Spleen (tissue), 11 donors: ENCODE results near the gene ARMC5. TPM values are rescaled to one million over a fixed set of nuclear protein-coding genes. Genes with fewer than 3 reads are reported as not detected.
"Not testable (repeated sequence)": the region's sequence is repeated elsewhere in the genome, so short reads cannot be mapped to it uniquely, and the experiment has no call there.

Experiments
- DNase-seq: peaks from one replicate; pipeline ENCODE4 v3.0.0-alpha.2; 2020
- H3K27ac ChIP-seq, 8 donors: fragments of 200-600 bp; sonication (generic) in 7 of 8; 1 replicate in 4 of 8; 2 replicates in 4 of 8; pipeline versions ENCODE4 v1.5.0 to v1.8.0; 2016 to 2021; ENCODE audit warnings: inconsistent platforms in 4 of 8, mild to moderate bottlenecking in 4 of 8, moderate library complexity in 1 of 8
- H3K27me3 ChIP-seq, 7 donors: fragments of 200-600 bp; sonication (generic) in 6 of 7; replicated peaks in 1 of 7; 1 replicate in 4 of 7; 2 replicates in 3 of 7; pipeline versions ENCODE4 v1.5.0 to v1.8.0; 2016 to 2021; ENCODE audit warnings: inconsistent platforms in 3 of 7, mild to moderate bottlenecking in 1 of 7
- H3K36me3 ChIP-seq, 6 donors: fragments of 200-600 bp; sonication (generic) in 5 of 6; 1 replicate in 4 of 6; 2 replicates in 2 of 6; pipeline versions ENCODE4 v1.5.0 to v1.8.0; 2016 to 2021; ENCODE audit warnings: inconsistent platforms in 2 of 6
- H3K4me1 ChIP-seq, 6 donors: fragments of 200-600 bp; sonication (generic) in 5 of 6; 1 replicate in 3 of 6; 2 replicates in 3 of 6; pipeline versions ENCODE4 v1.5.0 to v1.8.0; 2016 to 2021; ENCODE audit warnings: inconsistent platforms in 3 of 6
- H3K4me3 ChIP-seq, 8 donors: fragments of 200-600 bp; sonication (generic) in 7 of 8; 1 replicate in 4 of 8; 2 replicates in 4 of 8; pipeline versions ENCODE4 v1.5.0 to v1.8.0; 2016 to 2021; ENCODE audit warnings: inconsistent platforms in 4 of 8, mild to moderate bottlenecking in 4 of 8, moderate library complexity in 2 of 8
- H3K9me3 ChIP-seq, 8 donors: fragments of 200-600 bp; sonication (generic) in 7 of 8; 1 replicate in 4 of 8; 2 replicates in 4 of 8; pipeline versions ENCODE4 v1.5.0 to v1.8.0; 2016 to 2021; ENCODE audit warnings: inconsistent platforms in 4 of 8
- POLR2A ChIP-seq, 3 donors: fragments of 450-650 bp; IDR thresholded peaks; one replicate each; pipeline ENCODE4 v1.5.1; 2017; ENCODE audit warnings: antibody characterized with exemption in 3 of 3, mild to moderate bottlenecking in 1 of 3
- POLR2AphosphoS5 ChIP-seq, 3 donors: sonication (generic); formaldehyde crosslinking; IDR thresholded peaks; one replicate each; pipeline ENCODE4 v1.5.1; 2017; ENCODE audit warnings: antibody characterized with exemption in 3 of 3
- WGBS, 5 donors: extraction: QIAGEN DNeasy Blood & Tissue Kit in 3 of 5; methylation state at CpG; one replicate each; pipeline versions ENCODE4 v1.1.5 to v1.1.7; 2013 to 2018; 5-methylcytosine and 5-hydroxymethylcytosine counted together
- intact Hi-C: fragments of 100-400 bp; cut with DNase I; formaldehyde crosslinking; loops from one replicate; pipeline ENCODE4 v1.15.0; 2023; ENCODE audit warnings: low total_unique reads
- polyA plus RNA-seq, 3 donors: library from polyadenylated mRNA; stranded (reverse); fragments of 200-250 nt; gene quantifications; one replicate each; pipeline ENCODE4 v1.2.1, GENCODE V29; 2013
- total RNA-seq, 7 donors: library from RNA; depleted of rRNA in 3 of 7; stranded (reverse); fragments of >200 nt in 3 of 7; fragmentation: NEBNext Ultra II Directional in 4 of 7; extraction: Animal tissue kit (Norgen Biotek cat#: 25700) in 4 of 7; gene quantifications; one replicate each; pipeline versions ENCODE4 v1.1.0 to v1.2.1, GENCODE V29; 2016 to 2021
- TF ChIP-seq, protein P1 (sequence below), 11 experiments: fragments of 200-600 bp in 7 of 11; fragments of 450-650 bp in 4 of 11; sonication (generic) in 4 of 11; IDR thresholded peaks in 8 of 11; conservative IDR thresholded peaks in 3 of 11; 1 replicate in 7 of 11; 2 replicates in 4 of 11; pipeline versions ENCODE4 v1.4.0 to v1.8.0; 2016 to 2021; ENCODE audit warnings: antibody characterized with exemption in 11 of 11, inconsistent platforms in 4 of 11, mild to moderate bottlenecking in 1 of 11
- donor health status: healthy with polysubstance abuse.
- donor health status: DM: no; HTN: no; CAD: no; lungs with moderate emphysema.
- donor health status: DM: no; HTN: no; CAD: no.
- donor health status: Bipolar disorder and iron deficiency.
- donor health status: healthy.
- donor health status: DM: no; HTN: no; CAD: no.
- donor health status: DM: yes; HTN: yes; CAD: no.

ARMC5 gene
- total and polyA plus RNA-seq, 10 donors: 8.8 to 23.5 (median 11.8) TPM

DNA sequence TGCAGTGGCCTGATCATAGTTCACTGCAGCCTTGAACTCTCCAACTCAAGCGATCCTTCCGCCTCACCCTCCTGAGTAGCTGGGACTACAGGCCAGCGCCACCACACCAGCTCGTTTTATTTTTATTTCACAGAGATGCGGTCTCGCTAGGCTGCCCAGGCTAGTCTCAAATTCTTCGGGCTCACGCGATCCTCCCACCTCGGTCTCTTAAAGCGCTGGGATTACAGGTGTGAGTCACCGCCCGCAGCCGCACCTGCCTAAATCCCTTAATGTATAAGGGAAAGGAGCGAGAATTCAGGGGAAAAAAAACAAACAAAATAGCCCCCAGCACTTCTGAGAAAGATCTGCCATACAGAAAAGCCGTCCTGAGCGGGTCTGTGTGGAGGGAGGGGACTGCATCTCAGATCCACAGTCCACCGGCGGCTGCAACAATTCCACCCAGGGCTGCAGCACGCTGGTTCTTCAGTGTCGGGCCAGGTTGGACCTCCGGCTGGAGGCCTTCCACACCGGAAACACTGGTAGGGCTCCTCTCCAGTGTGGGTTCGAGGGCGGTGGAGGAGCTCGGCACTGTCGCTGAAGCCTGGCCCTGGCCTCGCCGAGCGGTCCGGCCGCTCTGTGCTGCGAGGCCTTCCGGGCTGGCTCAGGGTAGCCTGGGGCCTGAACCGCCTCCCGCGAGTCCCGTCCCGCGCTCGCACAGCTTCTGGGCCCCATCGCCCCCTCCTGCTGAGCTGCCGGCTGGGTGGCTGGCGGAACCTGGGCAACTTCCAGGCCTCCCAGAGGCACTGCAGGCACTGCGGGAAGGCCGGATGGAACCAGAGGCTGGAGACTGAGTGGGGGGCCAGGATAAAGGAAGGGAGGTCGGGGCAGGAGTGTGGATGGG, 23.7 kb upstream of the ARMC5 start:
- Histone ChIP-seq H3K4me1 (peaks cover 0 to 9% (median 2%) of the 10 kb centered on the region in 6 donors), H3K27ac (no peak overlapping the region), H3K36me3 (no peaks in the 10 kb centered on the region), H3K4me3 (no peak overlapping the region), H3K27me3 (no peaks in the 10 kb centered on the region), H3K9me3 (no peaks in the 10 kb centered on the region)
- DNase-seq: no peak
- 93 to 96% (median 95%) methylated on average over 45 to 47 of the region's 47 CpGs for WGBS, 5 donors
- intact Hi-C loops: no loop called here
- TF ChIP-seq POLR2A (IDR thresholded peaks at IDR 0.05) (no peak), POLR2AphosphoS5 (IDR thresholded peaks at IDR 0.05) (no peak)
- TF ChIP-seq, protein P1, sequence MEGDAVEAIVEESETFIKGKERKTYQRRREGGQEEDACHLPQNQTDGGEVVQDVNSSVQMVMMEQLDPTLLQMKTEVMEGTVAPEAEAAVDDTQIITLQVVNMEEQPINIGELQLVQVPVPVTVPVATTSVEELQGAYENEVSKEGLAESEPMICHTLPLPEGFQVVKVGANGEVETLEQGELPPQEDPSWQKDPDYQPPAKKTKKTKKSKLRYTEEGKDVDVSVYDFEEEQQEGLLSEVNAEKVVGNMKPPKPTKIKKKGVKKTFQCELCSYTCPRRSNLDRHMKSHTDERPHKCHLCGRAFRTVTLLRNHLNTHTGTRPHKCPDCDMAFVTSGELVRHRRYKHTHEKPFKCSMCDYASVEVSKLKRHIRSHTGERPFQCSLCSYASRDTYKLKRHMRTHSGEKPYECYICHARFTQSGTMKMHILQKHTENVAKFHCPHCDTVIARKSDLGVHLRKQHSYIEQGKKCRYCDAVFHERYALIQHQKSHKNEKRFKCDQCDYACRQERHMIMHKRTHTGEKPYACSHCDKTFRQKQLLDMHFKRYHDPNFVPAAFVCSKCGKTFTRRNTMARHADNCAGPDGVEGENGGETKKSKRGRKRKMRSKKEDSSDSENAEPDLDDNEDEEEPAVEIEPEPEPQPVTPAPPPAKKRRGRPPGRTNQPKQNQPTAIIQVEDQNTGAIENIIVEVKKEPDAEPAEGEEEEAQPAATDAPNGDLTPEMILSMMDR (IDR thresholded peaks at IDR 0.05 in 8 of 11, conservative IDR thresholded peaks at IDR 0.05 in 3 of 11): no peak

DNA sequence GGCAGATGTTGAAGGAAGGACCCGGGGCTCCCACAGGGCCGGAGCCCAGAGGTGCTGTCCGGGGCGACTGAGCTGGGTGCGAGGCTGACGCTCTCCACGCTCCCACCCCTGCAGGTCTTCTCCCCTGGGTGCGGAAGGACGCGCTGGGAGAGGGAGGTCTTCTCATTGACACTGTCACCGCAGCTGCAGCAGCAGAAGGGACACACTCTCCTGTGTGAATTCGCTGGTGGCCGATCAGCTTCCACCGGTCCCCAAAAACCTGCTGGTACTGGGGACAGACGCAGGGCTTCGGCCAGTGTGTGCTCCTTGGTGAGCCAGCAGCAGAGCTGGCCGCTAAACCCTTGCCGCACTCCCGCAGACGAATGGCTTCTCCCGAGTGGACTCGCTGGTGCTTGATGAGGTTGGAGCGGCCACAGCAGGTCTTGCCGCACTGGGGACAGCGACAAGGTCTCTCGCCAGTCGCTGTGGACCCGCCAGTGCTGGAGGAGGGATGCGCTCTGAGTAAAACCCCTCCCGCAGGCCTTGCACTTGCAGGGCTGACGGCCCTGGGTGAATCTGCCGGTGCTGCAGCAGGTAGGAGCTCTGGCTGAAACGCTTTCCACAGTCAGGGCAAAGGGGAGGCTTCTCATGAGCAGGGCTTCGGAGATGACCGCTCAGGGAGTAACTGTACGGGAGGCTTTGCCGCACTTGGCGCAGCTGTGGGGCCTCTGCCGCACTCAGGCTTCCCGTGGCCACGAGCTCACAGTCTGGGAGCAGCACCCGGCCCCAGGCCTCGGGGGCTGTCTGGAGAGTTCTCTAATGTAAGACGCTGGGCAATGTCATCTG, 22.9 kb upstream of the ARMC5 start:
- intact Hi-C loops: no loop called here
- H3K27me3 ChIP-seq: no peaks in the 10 kb centered on the region
- H3K36me3 ChIP-seq: no peaks in the 10 kb centered on the region
- H3K27ac ChIP-seq: no peak overlapping the region
- H3K9me3 ChIP-seq: no peaks in the 10 kb centered on the region
- TF ChIP-seq POLR2AphosphoS5 (IDR thresholded peaks at IDR 0.05) (no peak), POLR2A (IDR thresholded peaks at IDR 0.05) (no peak)
- TF ChIP-seq, protein P1 (IDR thresholded peaks at IDR 0.05 in 8 of 11, conservative IDR thresholded peaks at IDR 0.05 in 3 of 11): no peak
- no peak overlapping the region for H3K4me3 ChIP-seq
- WGBS, 5 donors: 89 to 97% (median 95%) methylated on average over 25 to 44 of the region's 44 CpGs
- H3K4me1 ChIP-seq: peaks cover 0 to 11% (median 2%) of the 10 kb centered on the region in 6 donors
- DNase-seq: no peak

- intact Hi-C loops: no loop called here
- Histone ChIP-seq H3K27me3 (no peaks in the 10 kb centered on the region), H3K9me3 (no peaks in the 10 kb centered on the region), H3K4me1 (peaks cover 0 to 31% (median 13%) of the 10 kb centered on the region in 6 donors), H3K27ac (no peak overlapping the region), H3K4me3 (no peak overlapping the region), H3K36me3 (no peaks in the 10 kb centered on the region)
- 73 to 89% (median 80%) methylated on average over 2 of the region's 2 CpGs for WGBS, 5 donors
- TF ChIP-seq, protein P1 (IDR thresholded peaks at IDR 0.05 in 8 of 11, conservative IDR thresholded peaks at IDR 0.05 in 3 of 11): no peak
- TF ChIP-seq POLR2AphosphoS5 (IDR thresholded peaks at IDR 0.05): no peak
- TF ChIP-seq POLR2A (IDR thresholded peaks at IDR 0.05): no peak
- no peak for DNase-seq
Measured at GRCh38 chr16:31438414-31438813, 20.9 kb upstream of the ARMC5 start.

DNA sequence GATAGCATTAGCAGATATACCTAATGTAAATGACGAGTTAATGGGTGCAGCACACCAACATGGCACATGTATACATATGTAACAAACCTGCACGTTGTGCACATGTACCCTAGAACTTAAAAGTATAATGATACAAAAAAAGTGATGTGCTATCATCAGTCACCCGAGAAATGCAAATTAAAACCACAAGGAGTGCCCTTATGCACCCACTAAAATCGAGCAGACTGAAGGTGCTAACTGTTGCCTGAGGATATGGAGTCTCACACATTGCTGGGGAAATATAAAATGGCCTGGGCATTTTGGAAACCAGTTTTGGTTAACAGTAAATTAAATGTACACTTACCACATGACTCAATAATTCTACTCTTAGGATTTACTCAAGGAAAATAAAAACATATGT, 20.3 kb upstream of the ARMC5 start:
- H3K36me3 ChIP-seq, intact Hi-C loops: not testable (repeated sequence)

More for the DNA sequence above, 20.3 kb upstream of the ARMC5 start:
- not testable (repeated sequence) for H3K9me3 ChIP-seq, H3K27ac ChIP-seq, H3K4me3 ChIP-seq, DNase-seq, H3K27me3 ChIP-seq
- 39 to 58% (median 40%) methylated on average over 3 to 4 of the region's 4 CpGs for WGBS, 5 donors
- peaks cover 0 to 31% (median 13%) of the 10 kb centered on the region in 6 donors for H3K4me1 ChIP-seq
